Bronchial epithelial cell (primary cell): Measurements from ENCODE around the gene FTCD. TPM values are rescaled to one million over a fixed set of nuclear protein-coding genes. Genes with fewer than 3 reads are reported as not detected.

Experiments used
- DNase-seq: peaks from one replicate; pipeline ENCODE4 v3.0.0-alpha.2; 2010; ENCODE audit warnings: low read depth
- FAIRE-seq: peaks from 2 replicates; lab custom pipeline; 2011; peaks lifted over from hg19 to GRCh38; lab: Jason Lieb, UNC
- H3K27me3 ChIP-seq: 2 replicates; pipeline ENCODE4 v1.5.1; 2011; ENCODE audit warnings: low read length; ENCODE audit not compliant: control insufficient read depth, insufficient read depth
- H3K36me3 ChIP-seq: 2 replicates; pipeline ENCODE4 v1.5.1; 2011; ENCODE audit warnings: low read length; ENCODE audit not compliant: control insufficient read depth, insufficient read depth
- H3K4me3 ChIP-seq: 2 replicates; pipeline ENCODE4 v1.5.1; 2011; ENCODE audit warnings: mild to moderate bottlenecking, low read depth, low read length, control low read depth
- total RNA-seq: library from RNA; depleted of rRNA; stranded (reverse); fragments of >200 nt; gene quantifications from 2 replicates; pipeline ENCODE4 v1.2.1, GENCODE V29; 2014
- TF ChIP-seq, protein P1 (sequence below): IDR thresholded peaks from 2 replicates; pipeline ENCODE4 v1.5.1; 2011; ENCODE audit warnings: mild to moderate bottlenecking, moderate library complexity, low read length, control low read depth, inconsistent platforms; ENCODE audit not compliant: insufficient read depth, severe bottlenecking

FTCD gene
- total RNA-seq, 1 donor from 2014 or later: not detected

DNA sequence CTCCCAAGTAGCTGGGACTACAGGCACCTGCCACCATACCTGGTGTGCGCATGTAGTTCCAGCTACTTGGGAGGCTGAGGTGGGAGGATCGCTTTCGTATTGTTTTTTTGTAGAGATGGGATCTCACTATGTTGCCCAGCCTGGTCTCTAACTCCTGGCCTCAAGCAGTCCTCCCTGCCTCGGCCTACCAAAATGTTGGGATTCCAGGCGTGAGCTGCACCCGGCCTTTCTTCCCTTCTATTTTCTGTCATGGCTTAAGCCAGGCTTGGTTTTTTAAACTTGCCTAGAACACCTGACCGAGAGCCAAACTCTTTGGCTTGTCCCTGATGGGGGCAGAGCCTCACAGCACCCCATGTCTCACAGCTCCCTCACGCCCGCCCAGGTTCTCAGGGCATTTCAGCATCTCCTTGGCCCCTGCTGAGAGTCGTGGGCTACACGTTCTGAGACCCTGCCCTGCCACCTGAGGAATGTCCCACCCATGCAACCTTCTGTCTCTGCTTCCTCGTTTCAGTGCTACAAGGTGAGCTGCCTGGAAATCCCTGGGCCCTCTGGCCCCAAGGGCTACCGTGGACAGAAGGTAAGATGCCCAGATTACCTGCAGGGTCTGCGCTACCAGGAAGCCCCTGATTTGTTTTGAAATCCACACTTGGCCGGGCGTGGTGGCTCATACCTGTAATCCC lies 41.7 kb downstream of the FTCD start:
- TF ChIP-seq, protein P1, sequence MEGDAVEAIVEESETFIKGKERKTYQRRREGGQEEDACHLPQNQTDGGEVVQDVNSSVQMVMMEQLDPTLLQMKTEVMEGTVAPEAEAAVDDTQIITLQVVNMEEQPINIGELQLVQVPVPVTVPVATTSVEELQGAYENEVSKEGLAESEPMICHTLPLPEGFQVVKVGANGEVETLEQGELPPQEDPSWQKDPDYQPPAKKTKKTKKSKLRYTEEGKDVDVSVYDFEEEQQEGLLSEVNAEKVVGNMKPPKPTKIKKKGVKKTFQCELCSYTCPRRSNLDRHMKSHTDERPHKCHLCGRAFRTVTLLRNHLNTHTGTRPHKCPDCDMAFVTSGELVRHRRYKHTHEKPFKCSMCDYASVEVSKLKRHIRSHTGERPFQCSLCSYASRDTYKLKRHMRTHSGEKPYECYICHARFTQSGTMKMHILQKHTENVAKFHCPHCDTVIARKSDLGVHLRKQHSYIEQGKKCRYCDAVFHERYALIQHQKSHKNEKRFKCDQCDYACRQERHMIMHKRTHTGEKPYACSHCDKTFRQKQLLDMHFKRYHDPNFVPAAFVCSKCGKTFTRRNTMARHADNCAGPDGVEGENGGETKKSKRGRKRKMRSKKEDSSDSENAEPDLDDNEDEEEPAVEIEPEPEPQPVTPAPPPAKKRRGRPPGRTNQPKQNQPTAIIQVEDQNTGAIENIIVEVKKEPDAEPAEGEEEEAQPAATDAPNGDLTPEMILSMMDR: no peak
- H3K4me3 ChIP-seq: no peak overlapping the region
- no peaks in the 10 kb centered on the region for H3K27me3 ChIP-seq
- no peaks in the 10 kb centered on the region for H3K36me3 ChIP-seq
- FAIRE-seq (no peak), DNase-seq (no peak)

DNA sequence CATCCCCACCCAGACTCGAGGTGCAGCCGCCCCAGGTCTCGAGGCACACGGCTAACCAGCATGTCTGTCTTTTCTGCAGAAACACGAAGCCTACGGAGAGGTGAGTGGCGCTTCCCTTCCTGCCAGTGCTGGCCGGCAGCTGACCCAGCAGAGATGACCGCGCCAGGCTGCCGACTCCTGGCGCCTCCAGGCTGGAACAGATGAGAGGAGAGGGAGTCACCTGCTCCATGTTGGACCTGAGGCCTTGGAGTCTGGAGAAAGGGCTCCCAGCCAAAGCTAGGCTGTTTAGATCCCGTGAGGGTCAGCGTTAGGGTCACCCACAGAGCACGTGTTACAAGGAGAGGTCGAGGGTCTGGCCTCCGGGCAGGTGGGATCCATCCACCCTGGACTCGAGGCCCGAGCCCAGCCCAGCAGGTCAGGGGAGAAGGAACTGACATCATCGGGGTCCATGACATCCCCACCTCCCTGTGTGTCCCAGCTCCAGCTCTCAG lies 42.6 kb downstream of the FTCD start:
- H3K27me3 ChIP-seq: no peaks in the 10 kb centered on the region
- TF ChIP-seq, protein P1: no peak
- FAIRE-seq: no peak
- H3K36me3 ChIP-seq: no peaks in the 10 kb centered on the region
- H3K4me3 ChIP-seq: no peak overlapping the region
- no peak for DNase-seq

DNA sequence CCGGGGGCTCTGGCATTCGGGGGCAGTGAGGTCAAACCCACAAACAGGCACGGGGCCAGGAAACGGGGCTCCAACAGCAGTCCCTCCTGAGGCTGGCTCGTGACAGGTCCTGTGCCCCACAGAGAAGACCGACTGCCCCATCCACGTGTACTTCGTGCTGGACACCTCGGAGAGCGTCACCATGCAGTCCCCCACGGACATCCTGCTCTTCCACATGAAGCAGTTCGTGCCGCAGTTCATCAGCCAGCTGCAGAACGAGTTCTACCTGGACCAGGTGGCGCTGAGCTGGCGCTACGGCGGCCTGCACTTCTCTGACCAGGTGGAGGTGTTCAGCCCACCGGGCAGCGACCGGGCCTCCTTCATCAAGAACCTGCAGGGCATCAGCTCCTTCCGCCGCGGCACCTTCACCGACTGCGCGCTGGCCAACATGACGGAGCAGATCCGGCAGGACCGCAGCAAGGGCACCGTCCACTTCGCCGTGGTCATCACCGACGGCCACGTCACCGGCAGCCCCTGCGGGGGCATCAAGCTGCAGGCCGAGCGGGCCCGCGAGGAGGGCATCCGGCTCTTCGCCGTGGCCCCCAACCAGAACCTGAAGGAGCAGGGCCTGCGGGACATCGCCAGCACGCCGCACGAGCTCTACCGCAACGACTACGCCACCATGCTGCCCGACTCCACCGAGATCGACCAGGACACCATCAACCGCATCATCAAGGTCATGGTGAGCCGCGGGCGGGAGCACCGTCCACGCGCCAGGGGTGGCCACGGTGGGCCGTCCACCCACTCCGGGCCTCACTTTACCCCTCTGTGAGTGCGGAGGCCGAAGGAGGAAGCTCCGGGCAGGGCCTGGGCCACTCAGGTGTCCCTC lies 43.3 kb downstream of the FTCD start:
- Histone ChIP-seq H3K36me3 (no peaks in the 10 kb centered on the region), H3K4me3 (no peak overlapping the region), H3K27me3 (no peaks in the 10 kb centered on the region)
- FAIRE-seq (no peak), DNase-seq (no peak)
- TF ChIP-seq, protein P1: no peak

DNA sequence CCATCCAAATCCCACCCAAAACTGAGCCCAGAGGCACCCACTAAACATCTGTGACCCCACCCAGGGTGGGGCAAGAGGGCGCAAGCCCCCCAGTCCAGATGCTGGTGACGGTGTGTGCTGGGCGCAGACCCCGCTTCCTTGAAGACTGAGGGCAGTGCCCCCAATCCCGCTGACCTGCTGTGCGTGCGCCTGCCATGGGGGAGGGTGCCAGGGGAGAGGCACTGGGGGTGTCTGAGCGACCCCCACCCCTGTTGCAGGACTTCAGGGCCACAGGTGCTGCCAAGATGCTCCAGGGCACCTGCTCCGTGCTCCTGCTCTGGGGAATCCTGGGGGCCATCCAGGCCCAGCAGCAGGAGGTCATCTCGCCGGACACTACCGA lies 44.2 kb downstream of the FTCD start:
- no peak overlapping the region for H3K4me3 ChIP-seq
- no peaks in the 10 kb centered on the region for H3K36me3 ChIP-seq
- no peak for DNase-seq
- H3K27me3 ChIP-seq: no peaks in the 10 kb centered on the region
- TF ChIP-seq, protein P1: no peak
- no peak for FAIRE-seq

DNA sequence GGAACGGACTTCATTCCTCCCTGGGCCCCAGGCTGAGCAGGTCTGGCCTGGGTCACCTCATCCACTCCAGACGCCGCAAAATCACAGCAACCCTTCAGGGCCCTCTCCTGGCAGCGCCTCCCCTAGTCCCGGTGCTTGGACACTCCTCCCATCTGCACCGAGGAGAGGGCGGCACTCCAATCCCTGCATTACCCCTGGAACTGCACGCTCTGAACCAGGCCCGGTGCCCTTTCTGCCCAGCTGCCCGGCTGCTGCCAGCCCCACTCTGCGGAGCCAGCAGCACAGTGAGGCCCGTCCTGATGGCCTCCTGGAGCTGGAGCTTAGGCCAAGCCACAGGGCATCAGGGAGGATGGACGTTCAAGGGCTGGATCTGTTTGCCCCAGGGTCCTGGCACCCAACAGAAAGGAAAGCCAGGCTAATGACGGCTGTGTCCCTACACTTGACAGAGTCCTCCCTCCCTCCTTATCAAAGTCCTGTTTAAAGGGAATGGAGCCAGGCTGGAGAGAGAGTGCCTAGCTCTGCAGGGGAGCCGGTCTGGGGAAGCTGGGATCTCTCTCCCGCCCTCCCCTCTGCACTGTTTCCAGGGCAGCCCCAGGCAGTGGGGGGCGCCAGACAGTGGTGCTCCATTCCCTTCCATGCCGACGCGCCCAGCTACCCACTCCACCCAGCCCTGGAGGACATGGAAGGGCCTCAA lies 44.7 kb downstream of the FTCD start:
- no peaks in the 10 kb centered on the region for H3K36me3 ChIP-seq
- TF ChIP-seq, protein P1: no peak
- no peak for DNase-seq
- no peak overlapping the region for H3K4me3 ChIP-seq
- no peak for FAIRE-seq
- no peaks in the 10 kb centered on the region for H3K27me3 ChIP-seq
